HUES48 (cell line): ENCODE measurements around the gene ATG9B.

Experiments
- H3K27ac ChIP-seq: one replicate; pipeline ENCODE4 v1.7.0; 2013; ENCODE audit warnings: low read depth, low read length, inconsistent platforms
- H3K27me3 ChIP-seq: 2 replicates; pipeline ENCODE4 v1.6.1; 2013; ENCODE audit warnings: mild to moderate bottlenecking, low read length; ENCODE audit not compliant: control insufficient read depth, insufficient read depth
- H3K36me3 ChIP-seq: 2 replicates; pipeline ENCODE4 v1.6.1; 2013; ENCODE audit warnings: low read length; ENCODE audit not compliant: control insufficient read depth, insufficient read depth
- H3K4me1 ChIP-seq: 2 replicates; pipeline ENCODE4 v1.6.1; 2013; ENCODE audit warnings: mild to moderate bottlenecking, low read length; ENCODE audit not compliant: control insufficient read depth, insufficient read depth
- H3K4me3 ChIP-seq: 2 replicates; pipeline ENCODE4 v1.5.1; 2013; ENCODE audit warnings: mild to moderate bottlenecking, low read depth, low read length
- H3K9ac ChIP-seq: 2 replicates; pipeline ENCODE4 v1.6.1; 2013; ENCODE audit warnings: mild to moderate bottlenecking, low read depth, low read length, moderate library complexity
- H3K9me3 ChIP-seq: 2 replicates; pipeline ENCODE4 v1.6.1; 2013; ENCODE audit warnings: low read length; ENCODE audit not compliant: control insufficient read depth, insufficient read depth

The ATG9B gene

DNA sequence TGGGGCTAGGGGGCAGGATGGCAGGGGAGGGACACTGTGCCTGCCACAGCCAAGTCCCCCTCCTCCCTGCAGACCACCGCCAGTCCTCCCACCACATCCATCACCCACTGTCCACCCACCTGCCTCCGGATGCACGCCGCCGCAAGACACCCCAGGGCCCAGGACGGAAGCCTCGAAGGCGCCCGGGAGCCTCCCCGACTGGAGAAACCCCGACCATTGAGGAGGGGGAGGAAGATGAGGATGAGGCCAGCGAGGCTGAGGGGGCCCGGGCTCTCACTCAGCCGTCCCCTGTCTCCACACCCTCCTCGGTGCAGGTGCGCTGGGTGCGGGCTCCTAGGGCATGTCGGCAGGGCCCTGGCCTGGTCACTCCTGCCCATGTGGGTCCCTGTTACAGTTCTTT, 40.2 kb upstream of the ATG9B start:
- H3K36me3 ChIP-seq: peaks cover 48% of the 10 kb centered on the region
- no peak overlapping the region for H3K27ac ChIP-seq
- H3K9me3 ChIP-seq: no peaks in the 10 kb centered on the region
- H3K4me1 ChIP-seq: peaks cover 31% of the 10 kb centered on the region
- no peak overlapping the region for H3K4me3 ChIP-seq
- H3K27me3 ChIP-seq: no peaks in the 10 kb centered on the region
- H3K9ac ChIP-seq: no peak overlapping the region

DNA sequence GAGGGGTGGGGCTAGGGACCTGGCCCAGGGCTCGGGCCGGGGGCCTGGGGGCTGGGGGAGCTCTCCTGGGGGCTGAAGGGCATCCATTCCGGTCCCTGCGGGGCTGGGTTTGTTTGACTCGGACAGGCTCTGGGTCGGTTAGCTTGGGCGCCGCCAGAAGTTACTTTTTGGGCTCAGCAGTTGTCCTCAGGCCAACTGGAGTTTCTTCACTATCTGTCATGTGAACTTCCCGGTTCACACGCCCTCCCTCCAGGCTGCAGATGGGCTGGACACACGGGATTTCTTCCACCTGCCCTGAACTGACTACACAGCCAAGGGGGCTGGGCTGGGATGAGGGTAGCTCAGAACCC, 38.9 kb upstream of the ATG9B start:
- peaks cover 37% of the 10 kb centered on the region for H3K36me3 ChIP-seq
- peaks cover 41% of the 10 kb centered on the region for H3K4me1 ChIP-seq
- no peak overlapping the region for H3K9ac ChIP-seq
- no peaks in the 10 kb centered on the region for H3K27me3 ChIP-seq
- peak overlapping the region; percentile 71 for H3K4me3 ChIP-seq
- peak overlapping the region; percentile 91 for H3K27ac ChIP-seq
- H3K9me3 ChIP-seq: no peaks in the 10 kb centered on the region

DNA sequence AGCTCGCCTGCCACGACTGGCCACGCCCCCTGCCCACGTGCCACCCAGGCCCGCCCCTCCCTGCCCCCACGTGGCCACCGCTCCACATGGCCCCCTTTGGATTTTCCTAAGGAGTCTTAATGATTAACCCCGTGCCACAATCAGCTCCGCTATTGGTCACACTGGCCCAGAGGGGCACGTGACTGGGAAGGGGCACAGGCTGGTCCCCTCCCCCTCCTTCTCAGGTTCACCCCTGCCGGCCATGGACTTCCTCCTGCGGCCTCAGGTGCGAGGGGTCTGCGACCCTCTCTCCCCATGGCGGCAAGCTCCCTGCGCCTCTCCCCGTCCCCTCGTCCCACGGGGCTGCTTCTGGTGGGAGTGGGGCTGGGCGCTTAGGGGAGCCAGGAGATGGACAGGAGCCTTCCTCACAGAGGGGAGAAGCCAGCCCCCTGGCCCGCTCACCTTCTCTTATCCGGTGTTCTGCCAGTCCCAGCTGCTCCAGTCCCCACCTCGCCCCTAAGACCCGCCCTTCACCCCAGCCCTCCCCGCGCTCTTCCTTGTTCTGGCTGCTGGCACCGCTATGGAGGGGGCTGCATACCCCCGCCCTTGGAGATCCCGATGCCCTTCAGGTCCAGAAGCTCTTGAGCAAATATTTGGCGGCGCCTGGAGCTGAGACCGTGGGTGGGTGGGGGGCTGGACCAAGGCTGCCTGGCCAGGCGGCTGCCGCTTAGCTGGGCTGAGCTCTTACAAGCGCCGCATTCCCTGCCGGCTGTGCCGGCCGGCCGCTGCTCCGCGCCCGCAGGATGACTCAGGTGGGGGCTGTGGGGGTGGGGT, 38.3 kb upstream of the ATG9B start:
- H3K4me3 ChIP-seq: peak overlapping the region; percentile 71
- H3K27me3 ChIP-seq: no peaks in the 10 kb centered on the region
- peaks cover 38% of the 10 kb centered on the region for H3K4me1 ChIP-seq
- H3K27ac ChIP-seq: peak overlapping the region; percentile 91
- peaks cover 31% of the 10 kb centered on the region for H3K36me3 ChIP-seq
- H3K9ac ChIP-seq: peak overlapping the region; percentile 55; the same call in 1 of the 2 replicates
- no peaks in the 10 kb centered on the region for H3K9me3 ChIP-seq

DNA sequence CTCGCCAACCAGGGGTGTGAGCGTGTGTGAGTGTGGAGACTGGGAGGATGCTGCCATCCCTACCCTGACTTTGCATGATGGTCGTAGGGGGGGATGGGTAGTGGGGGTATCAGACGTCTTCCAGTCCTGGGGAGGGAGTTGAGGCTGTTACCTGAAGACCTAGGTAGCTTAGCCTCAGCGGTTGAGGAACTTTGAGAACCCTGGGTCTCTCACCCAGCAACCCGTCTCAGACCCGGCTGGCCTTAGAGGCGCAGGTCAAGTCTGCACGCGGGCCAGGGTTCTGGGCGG, 37.8 kb upstream of the ATG9B start:
- no peaks in the 10 kb centered on the region for H3K27me3 ChIP-seq
- H3K36me3 ChIP-seq: peaks cover 26% of the 10 kb centered on the region
- peak overlapping the region; percentile 91 for H3K27ac ChIP-seq
- no peaks in the 10 kb centered on the region for H3K9me3 ChIP-seq
- H3K4me3 ChIP-seq: peak overlapping the region; percentile 86
- peaks cover 36% of the 10 kb centered on the region for H3K4me1 ChIP-seq
- no peak overlapping the region; the same call in 1 of the 2 replicates for H3K9ac ChIP-seq

DNA sequence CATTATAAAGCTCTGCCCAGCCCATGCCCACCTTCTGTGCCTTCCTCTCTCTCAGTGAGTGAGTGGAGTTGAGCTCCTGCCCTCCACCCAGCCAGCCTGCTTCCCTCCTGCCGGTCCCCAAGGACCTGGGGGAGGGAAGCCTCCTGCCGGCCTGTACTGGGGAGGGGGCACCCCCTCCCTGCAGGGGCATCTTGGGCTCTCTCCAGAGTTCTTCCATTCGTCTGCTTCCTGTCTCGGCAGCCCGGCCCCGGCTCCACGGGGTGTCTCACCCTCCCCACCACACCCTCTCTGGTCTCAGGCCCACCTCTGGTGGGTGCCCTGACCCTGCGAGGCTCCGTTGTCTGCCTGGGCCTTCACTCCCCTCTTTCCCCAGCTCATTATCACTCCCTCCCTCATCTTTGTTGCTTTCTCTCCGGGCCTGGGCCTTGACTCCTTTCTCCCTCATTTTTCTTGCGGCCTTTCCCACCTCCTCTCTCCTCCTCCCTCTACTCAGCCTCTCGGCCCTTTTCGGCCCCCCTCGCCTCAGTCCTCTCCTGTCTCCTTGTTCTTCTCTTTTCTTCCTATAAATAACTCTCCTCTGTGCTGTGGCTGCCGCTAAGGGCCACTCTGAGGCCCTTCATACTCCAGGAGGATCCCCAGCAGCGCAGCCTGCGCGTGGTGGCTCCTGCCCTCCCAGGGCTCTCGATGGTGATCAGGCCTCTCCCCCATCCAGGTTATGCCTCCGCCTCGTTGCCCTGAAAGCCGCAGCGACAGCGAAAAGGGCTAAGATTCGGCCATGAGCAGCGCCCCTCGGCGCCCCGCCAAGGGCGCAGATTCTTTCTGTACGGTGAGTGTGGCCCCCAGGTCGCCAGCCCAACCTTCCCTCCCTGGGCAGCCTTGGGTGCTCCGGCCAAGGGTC, 37.2 kb upstream of the ATG9B start:
- Histone ChIP-seq H3K27ac (peak overlapping the region; percentile 91), H3K4me1 (peaks cover 42% of the 10 kb centered on the region)

DNA sequence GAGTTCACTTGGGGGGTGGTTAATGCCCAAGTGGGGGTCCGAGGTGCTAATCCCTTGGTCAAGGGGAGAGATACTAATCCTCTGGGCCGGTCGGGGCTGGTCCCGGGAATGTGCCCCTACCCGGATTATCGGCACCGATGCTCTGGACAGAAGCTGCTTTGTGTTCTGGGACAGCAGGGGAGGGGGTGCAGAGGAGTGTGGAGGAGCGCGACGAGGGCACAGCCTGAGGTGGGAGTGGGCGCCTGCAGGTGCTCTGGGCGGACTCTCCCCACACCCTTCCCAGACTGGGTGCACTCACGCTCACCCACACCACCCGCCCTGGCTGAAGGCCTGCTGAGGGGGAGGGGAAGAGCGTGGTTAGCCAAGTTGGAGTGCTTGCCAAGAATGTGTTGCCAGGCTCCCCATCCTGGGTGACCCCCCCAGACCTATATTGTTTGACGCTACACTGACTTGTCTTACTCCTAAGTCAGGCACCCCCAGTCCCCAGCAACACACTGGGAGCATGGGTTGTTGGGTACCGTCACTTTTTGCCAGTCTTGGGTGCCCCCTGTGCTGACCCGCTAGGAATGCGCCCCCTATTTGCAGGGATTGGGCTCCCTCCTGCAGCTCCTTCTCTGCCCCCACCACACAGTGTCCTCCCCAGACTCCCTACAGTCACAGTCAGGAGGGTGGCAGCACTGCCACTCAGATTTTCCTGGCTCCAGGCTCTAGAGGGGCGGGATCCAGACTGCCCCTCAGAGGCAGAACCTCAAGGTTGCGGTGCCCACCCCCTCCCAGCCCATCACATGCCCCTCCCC, 36.3 kb upstream of the ATG9B start:
- H3K36me3 ChIP-seq: peaks cover 12% of the 10 kb centered on the region
- peak overlapping the region; percentile 91 for H3K27ac ChIP-seq
- peaks cover 4% of the 10 kb centered on the region; the same call in 1 of the 2 replicates for H3K27me3 ChIP-seq
- H3K9ac ChIP-seq: peak overlapping the region; percentile 13; the same call in 1 of the 2 replicates
- H3K4me1 ChIP-seq: peaks cover 44% of the 10 kb centered on the region
- H3K4me3 ChIP-seq: peak overlapping the region; percentile 86
- H3K9me3 ChIP-seq: no peaks in the 10 kb centered on the region

More for the DNA sequence above, 37.2 kb upstream of the ATG9B start:
- peak overlapping the region; percentile 86 for H3K4me3 ChIP-seq
- H3K36me3 ChIP-seq: peaks cover 20% of the 10 kb centered on the region
- no peak overlapping the region; the same call in 1 of the 2 replicates for H3K9ac ChIP-seq
- no peaks in the 10 kb centered on the region for H3K9me3 ChIP-seq
- H3K27me3 ChIP-seq: peaks cover 2% of the 10 kb centered on the region; the same call in 1 of the 2 replicates

DNA sequence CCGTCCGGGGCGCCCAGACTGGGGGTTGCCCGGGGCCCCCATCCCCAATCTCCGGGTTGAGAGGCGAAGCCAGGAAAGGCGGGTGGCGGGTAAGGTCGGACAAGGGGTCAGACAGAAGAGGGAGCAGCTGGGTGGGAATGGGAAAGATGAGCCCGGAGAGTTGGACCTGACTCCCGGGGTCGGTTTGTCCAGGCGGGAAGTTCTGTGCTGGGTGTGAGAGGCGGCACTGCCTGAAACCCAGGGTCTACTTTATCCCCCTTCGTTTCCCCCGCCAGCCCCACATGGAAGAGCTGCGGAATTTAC, 35.8 kb upstream of the ATG9B start:
- Histone ChIP-seq H3K4me1 (peaks cover 44% of the 10 kb centered on the region), H3K4me3 (peak overlapping the region; percentile 86), H3K9me3 (no peaks in the 10 kb centered on the region), H3K9ac (peak overlapping the region; percentile 13; the same call in 1 of the 2 replicates), H3K36me3 (peaks cover 7% of the 10 kb centered on the region), H3K27me3 (peaks cover 4% of the 10 kb centered on the region; the same call in 1 of the 2 replicates), H3K27ac (peak overlapping the region; percentile 91)

DNA sequence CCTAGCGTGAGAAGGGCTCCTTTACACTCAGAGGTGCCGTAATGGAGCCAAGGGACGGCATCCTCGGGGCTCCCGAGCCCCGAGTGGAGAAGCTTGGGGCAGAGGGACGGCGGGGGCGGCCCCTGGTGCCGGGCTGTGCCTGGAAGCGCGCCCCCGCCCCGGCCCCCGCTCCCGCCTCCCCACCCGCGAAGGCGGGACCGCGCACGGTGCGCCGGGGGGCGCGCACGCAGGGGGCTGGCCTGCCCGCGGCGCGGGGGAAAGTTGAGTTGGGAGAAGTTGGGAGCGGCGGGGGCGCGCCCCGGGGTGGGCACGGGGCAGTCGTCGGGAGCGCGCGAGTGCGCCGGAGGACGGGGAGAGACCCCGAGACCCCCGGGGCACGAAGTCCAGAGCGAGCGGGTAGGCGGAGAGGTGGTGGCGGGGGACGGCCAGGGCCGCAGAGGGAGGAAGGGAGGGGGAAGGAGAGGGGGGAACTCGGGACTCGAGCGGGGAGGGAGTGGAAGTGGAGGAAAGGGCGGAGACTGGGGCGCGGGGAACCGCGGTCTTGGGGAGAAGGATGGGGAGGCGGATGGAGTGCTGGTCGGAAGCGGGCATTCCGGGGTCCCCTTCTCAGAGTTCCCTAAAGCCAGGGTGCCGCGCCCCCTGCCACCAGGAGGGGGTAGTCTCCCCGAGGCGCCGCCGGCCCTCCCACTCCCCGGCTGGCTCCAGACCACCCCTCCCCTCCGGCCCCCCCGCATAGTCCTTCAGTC, 35.2 kb upstream of the ATG9B start, which contains the start of gene SLC4A2:
Gene SLC4A2, plus strand, starts transcription at position 223 of the 746 bp plus-strand sequence. CDS start 2,399 bp downstream, outside the sequence.
- Histone ChIP-seq H3K27ac (peak within 1 kb of the TSS; percentile 91), H3K4me1 (peaks cover 44% of the 10 kb centered on the region), H3K27me3 (peaks cover 4% of the 10 kb centered on the region; the same call in 1 of the 2 replicates), H3K36me3 (peaks cover 2% of the 10 kb centered on the region), H3K9me3 (no peaks in the 10 kb centered on the region), H3K4me3 (peak within 1 kb of the TSS; percentile 86), H3K9ac (peak within 1 kb of the TSS; percentile 13; the same call in 1 of the 2 replicates)

DNA sequence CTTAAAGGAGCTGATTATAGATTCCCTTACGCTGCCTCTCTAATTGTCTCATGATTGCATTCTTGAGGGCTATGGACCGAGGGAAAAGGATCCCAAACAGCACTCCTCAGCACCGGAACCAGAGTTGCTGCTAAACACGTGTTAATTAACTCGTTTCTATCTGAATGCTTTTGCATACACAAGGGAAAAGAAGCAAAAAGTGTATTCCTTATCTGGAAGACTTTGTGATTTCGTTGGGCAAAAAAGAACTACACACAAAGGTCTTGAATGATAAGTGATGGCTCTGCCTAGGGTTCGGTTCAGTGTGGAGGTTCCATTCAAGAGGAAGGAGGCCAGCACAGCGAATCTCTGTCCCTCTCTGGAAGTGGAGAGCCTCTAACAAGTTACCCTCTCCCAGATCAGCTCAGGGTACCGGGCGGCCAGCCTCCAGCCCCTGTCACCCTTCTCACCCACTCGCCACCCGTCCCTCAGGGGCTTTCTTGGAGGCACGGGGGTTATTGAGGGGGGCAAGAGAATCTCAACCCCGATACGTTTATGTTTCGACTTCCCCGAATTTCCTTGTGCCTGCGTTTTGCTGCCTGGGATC, 34.6 kb upstream of the ATG9B start:
- Histone ChIP-seq H3K27ac (peak overlapping the region; percentile 91), H3K9me3 (no peaks in the 10 kb centered on the region), H3K4me3 (peak overlapping the region; percentile 86), H3K4me1 (peaks cover 44% of the 10 kb centered on the region), H3K27me3 (peaks cover 4% of the 10 kb centered on the region; the same call in 1 of the 2 replicates), H3K9ac (no peak overlapping the region), H3K36me3 (no peaks in the 10 kb centered on the region)
